ENCODE results near the gene OSBPL2.

OSBPL2 gene

DNA sequence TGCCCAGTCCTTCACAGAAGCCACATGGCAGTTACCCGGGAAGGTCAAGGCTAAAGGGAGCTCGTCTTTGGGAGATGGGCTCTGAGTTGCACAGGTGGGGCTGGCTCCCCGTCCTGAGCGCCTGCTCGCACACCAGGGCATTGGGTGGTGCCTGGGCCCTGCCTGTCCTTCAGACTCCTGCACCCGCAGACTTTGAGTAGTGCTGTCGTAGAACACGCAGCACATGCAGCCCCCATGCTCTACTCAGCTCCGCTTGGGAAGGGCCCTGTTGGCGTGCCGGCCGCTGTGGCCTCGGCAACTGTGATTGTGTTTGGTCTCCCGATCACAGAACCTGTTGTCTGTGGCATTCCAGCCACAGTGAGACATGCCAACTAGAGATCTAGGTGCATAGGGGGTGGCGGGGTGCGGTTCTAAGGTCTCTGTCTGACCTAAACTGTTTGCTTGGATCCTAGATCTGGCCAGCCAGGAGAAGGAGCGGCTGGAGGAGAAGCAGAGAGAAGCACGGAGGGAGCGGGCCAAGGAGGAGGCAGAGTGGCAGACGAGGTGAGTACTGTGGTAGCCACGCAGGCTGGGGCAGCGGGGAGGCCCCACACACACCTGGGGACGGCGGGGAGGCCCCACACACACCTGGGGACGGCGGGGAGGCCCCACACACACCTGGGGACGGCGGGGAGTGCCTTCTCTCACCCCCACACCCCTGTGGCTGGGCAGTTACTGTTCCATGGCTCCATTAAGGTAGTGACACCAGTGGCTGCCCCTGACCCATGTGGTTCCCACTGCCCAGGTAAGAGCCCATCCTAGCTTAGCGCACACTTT is 53.1 kb downstream of the OSBPL2 start:
- WGBS (ENCODE audit: extremely low coverage, insufficient coverage, insufficient read length), result no CpG with 5 or more reads among the region's 29 CpGs

DNA sequence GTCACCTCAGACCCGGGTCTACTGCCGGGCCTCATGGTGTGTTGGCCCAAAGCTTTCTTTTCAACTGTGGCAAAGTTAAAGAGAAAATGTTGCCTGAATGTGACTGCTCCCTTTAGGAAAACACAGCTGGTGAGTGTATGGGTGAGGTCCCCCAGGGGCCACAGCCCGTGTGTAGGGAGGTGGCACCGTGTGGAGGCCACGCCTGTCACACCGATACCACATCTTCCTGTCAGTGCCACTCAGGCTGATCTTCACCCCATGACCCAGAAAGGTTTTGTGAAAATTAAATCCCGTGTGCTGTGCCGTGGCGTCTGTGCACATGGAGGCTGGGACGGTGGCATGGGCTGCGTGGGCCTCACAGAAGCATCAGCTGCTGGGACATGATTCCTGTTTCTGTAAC is 53.8 kb downstream of the OSBPL2 start:
- H3K27ac ChIP-seq (ENCODE audit: low read depth, low read length), result no peak overlapping the region
- DNase-seq, result no peak

More for the DNA sequence above, 53.1 kb downstream of the OSBPL2 start:
- H3K4me2 ChIP-seq (ENCODE audit: low read length), result no peak overlapping the region
- no peak overlapping the region for H4K8ac ChIP-seq (ENCODE audit: low read depth, low read length)
- no peak for DNase-seq
- no peak overlapping the region for H2BK120ac ChIP-seq (ENCODE audit: insufficient read depth, low read length, poor library complexity)
- no peak overlapping the region for H3K4me3 ChIP-seq (ENCODE audit: low read depth, low read length)
- no peak overlapping the region for H4K91ac ChIP-seq (ENCODE audit: low read depth, low read length)
- H3K36me3 ChIP-seq (ENCODE audit: control insufficient read depth in 1 of 2, insufficient read depth in 2 of 2, low read length in 2 of 2), result peaks cover 56 to 57% of the 10 kb centered on the region in 2 experiments
- no peak overlapping the region for H3K27ac ChIP-seq (ENCODE audit: low read depth, low read length)
- no peak overlapping the region for H4K12ac ChIP-seq (ENCODE audit: low read depth, low read length)
- H3K9me3 ChIP-seq (ENCODE audit: insufficient read depth, low read depth, low read length), result peaks cover 4% of the 10 kb centered on the region
- H2AFZ ChIP-seq (ENCODE audit: insufficient read depth, low read length, poor library complexity), result no peak overlapping the region
- H2AK5ac ChIP-seq (ENCODE audit: low read length), result no peak overlapping the region
- no peak overlapping the region for H3K18ac ChIP-seq (ENCODE audit: low read length)
- peaks cover 4% of the 10 kb centered on the region in 2 experiments for H3K4me1 ChIP-seq (ENCODE audit: control insufficient read depth in 1 of 2, insufficient read depth in 2 of 2, low read length in 2 of 2)
- no peak overlapping the region for H2BK5ac ChIP-seq (ENCODE audit: low read depth, low read length, poor library complexity)
- H3K79me1 ChIP-seq (ENCODE audit: low read length), result no peaks in the 10 kb centered on the region
- H2BK12ac ChIP-seq (ENCODE audit: low read length), result no peak overlapping the region
- H3K14ac ChIP-seq (ENCODE audit: low read length), result no peak overlapping the region
- no peak overlapping the region for H3K23ac ChIP-seq (ENCODE audit: low read length)
- H3K9ac ChIP-seq (ENCODE audit: low read length), result no peak overlapping the region
- H3K79me2 ChIP-seq (ENCODE audit: control insufficient read depth, insufficient read depth, low read length, poor library complexity), result no peaks in the 10 kb centered on the region
- H3K27me3 ChIP-seq (ENCODE audit: insufficient read depth, low read length), result no peaks in the 10 kb centered on the region
- H3K4ac ChIP-seq (ENCODE audit: low read depth, low read length), result no peak overlapping the region

DNA sequence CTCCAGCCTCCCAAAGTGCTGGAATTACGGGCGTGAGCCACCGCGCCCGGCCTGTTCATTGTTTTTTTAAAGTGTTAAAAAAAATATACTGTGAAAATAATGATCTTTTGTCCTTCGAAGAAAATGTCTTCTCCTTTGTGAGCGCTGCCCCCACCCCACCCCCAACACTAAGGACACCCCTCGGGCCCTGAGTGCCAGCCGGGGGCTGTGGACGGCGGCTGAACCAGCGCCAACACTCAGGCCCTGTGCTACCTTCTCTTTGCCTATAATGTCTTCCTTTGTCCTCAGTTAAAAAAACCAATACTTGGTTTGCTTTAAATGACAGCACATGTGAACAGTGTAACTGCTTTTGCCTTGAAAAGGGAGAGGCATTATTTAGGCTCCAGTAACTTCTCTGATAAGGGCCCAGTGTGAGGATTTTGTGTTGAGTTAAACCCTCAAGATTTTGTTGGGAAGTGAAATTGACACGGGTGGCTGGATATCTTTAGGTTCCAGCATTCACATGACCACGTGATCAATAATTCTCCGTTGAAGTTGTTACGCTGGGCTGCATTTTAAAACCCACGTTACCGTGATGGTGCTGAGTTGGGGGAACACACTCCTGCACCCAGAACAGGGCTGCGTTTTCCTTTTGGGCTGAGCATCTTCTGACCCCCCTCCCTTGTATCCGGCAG is 54.9 kb downstream of the OSBPL2 start:
- H4K12ac ChIP-seq (ENCODE audit: low read depth, low read length), result no peak overlapping the region
- no peaks in the 10 kb centered on the region for H3K79me2 ChIP-seq (ENCODE audit: control insufficient read depth, insufficient read depth, low read length, poor library complexity)
- H3K27me3 ChIP-seq (ENCODE audit: insufficient read depth, low read length), result no peaks in the 10 kb centered on the region
- no peaks in the 10 kb centered on the region for H3K79me1 ChIP-seq (ENCODE audit: low read length)
- no peak overlapping the region for H3K9ac ChIP-seq (ENCODE audit: low read length)
- no peak overlapping the region for H3K27ac ChIP-seq (ENCODE audit: low read depth, low read length)
- H3K4me3 ChIP-seq (ENCODE audit: low read depth, low read length), result no peak overlapping the region
- no peak overlapping the region for H3K23ac ChIP-seq (ENCODE audit: low read length)
- DNase-seq, result no peak
- no peak overlapping the region for H3K18ac ChIP-seq (ENCODE audit: low read length)
- no peak overlapping the region for H4K8ac ChIP-seq (ENCODE audit: low read depth, low read length)
- no peak overlapping the region for H2AFZ ChIP-seq (ENCODE audit: insufficient read depth, low read length, poor library complexity)
- H2BK12ac ChIP-seq (ENCODE audit: low read length), result no peak overlapping the region
- no peak overlapping the region for H3K4ac ChIP-seq (ENCODE audit: low read depth, low read length)
- no peak overlapping the region for H3K4me2 ChIP-seq (ENCODE audit: low read length)
- H2AK5ac ChIP-seq (ENCODE audit: low read length), result no peak overlapping the region
- H3K36me3 ChIP-seq (ENCODE audit: control insufficient read depth in 1 of 2, insufficient read depth in 2 of 2, low read length in 2 of 2), result peaks cover 49 to 60% of the 10 kb centered on the region in 2 experiments
- H2BK5ac ChIP-seq (ENCODE audit: low read depth, low read length, poor library complexity), result no peak overlapping the region
- H3K4me1 ChIP-seq (ENCODE audit: control insufficient read depth in 1 of 2, insufficient read depth in 2 of 2, low read length in 2 of 2), result peaks cover 6 to 10% of the 10 kb centered on the region in 2 experiments
- H3K9me3 ChIP-seq (ENCODE audit: insufficient read depth, low read depth, low read length), result peaks cover 6% of the 10 kb centered on the region
- H3K14ac ChIP-seq (ENCODE audit: low read length), result no peak overlapping the region
- H4K91ac ChIP-seq (ENCODE audit: low read depth, low read length), result no peak overlapping the region
- no peak overlapping the region for H2BK120ac ChIP-seq (ENCODE audit: insufficient read depth, low read length, poor library complexity)
- no CpG with 5 or more reads among the region's 20 CpGs for WGBS (ENCODE audit: extremely low coverage, insufficient coverage, insufficient read length)

More for the DNA sequence above, 53.8 kb downstream of the OSBPL2 start:
- Histone ChIP-seq H3K4me1 (ENCODE audit: control insufficient read depth in 1 of 2, insufficient read depth in 2 of 2, low read length in 2 of 2) (peaks cover under 1 to 5% of the 10 kb centered on the region in 2 experiments), H3K79me2 (ENCODE audit: control insufficient read depth, insufficient read depth, low read length, poor library complexity) (no peaks in the 10 kb centered on the region), H2BK12ac (ENCODE audit: low read length) (no peak overlapping the region), H2BK5ac (ENCODE audit: low read depth, low read length, poor library complexity) (no peak overlapping the region), H3K4me3 (ENCODE audit: low read depth, low read length) (no peak overlapping the region), H3K9ac (ENCODE audit: low read length) (no peak overlapping the region), H4K91ac (ENCODE audit: low read depth, low read length) (no peak overlapping the region), H3K23ac (ENCODE audit: low read length) (no peak overlapping the region), H2BK120ac (ENCODE audit: insufficient read depth, low read length, poor library complexity) (no peak overlapping the region), H4K8ac (ENCODE audit: low read depth, low read length) (no peak overlapping the region), H3K79me1 (ENCODE audit: low read length) (no peaks in the 10 kb centered on the region), H3K18ac (ENCODE audit: low read length) (no peak overlapping the region), H3K36me3 (ENCODE audit: control insufficient read depth in 1 of 2, insufficient read depth in 2 of 2, low read length in 2 of 2) (peaks cover 51 to 58% of the 10 kb centered on the region in 2 experiments), H3K14ac (ENCODE audit: low read length) (no peak overlapping the region), H3K27me3 (ENCODE audit: insufficient read depth, low read length) (no peaks in the 10 kb centered on the region), H4K12ac (ENCODE audit: low read depth, low read length) (no peak overlapping the region), H2AFZ (ENCODE audit: insufficient read depth, low read length, poor library complexity) (no peak overlapping the region), H3K4me2 (ENCODE audit: low read length) (no peak overlapping the region), H3K9me3 (ENCODE audit: insufficient read depth, low read depth, low read length) (peaks cover 6% of the 10 kb centered on the region), H2AK5ac (ENCODE audit: low read length) (no peak overlapping the region), H3K4ac (ENCODE audit: low read depth, low read length) (no peak overlapping the region)
- WGBS (ENCODE audit: extremely low coverage, insufficient coverage, insufficient read length), result no CpG with 5 or more reads among the region's 11 CpGs

DNA sequence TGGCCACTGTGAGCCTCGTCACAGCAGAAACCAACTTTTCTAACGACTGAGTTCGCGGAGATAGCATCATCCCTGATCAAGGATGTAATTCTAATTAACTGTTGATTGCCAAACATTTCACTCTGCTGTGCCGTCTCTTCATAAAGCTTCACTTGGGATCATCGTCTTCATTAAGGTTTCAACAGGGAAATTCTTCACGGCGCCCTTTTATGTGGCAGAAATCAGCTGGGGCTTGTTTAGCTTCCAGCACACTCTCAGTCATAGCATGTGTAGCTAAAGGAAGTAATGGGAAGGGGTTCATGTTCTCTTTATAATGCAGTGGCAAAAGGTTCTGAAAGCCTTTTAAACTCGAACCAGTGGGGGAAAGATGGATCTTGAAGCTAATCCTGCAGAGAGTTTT is 55.6 kb downstream of the OSBPL2 start:
- Histone ChIP-seq H3K79me2 (ENCODE audit: control insufficient read depth, insufficient read depth, low read length, poor library complexity) (no peaks in the 10 kb centered on the region), H2BK5ac (ENCODE audit: low read depth, low read length, poor library complexity) (no peak overlapping the region), H3K18ac (ENCODE audit: low read length) (no peak overlapping the region), H3K27ac (ENCODE audit: low read depth, low read length) (no peak overlapping the region), H3K36me3 (ENCODE audit: control insufficient read depth in 1 of 2, insufficient read depth in 2 of 2, low read length in 2 of 2) (peaks cover 54 to 56% of the 10 kb centered on the region in 2 experiments), H3K14ac (ENCODE audit: low read length) (no peak overlapping the region), H3K9me3 (ENCODE audit: insufficient read depth, low read depth, low read length) (peaks cover 7% of the 10 kb centered on the region), H3K4me2 (ENCODE audit: low read length) (no peak overlapping the region), H2AK5ac (ENCODE audit: low read length) (no peak overlapping the region), H4K12ac (ENCODE audit: low read depth, low read length) (no peak overlapping the region), H3K4ac (ENCODE audit: low read depth, low read length) (no peak overlapping the region), H4K91ac (ENCODE audit: low read depth, low read length) (no peak overlapping the region), H3K27me3 (ENCODE audit: insufficient read depth, low read length) (no peaks in the 10 kb centered on the region), H3K79me1 (ENCODE audit: low read length) (no peaks in the 10 kb centered on the region), H3K9ac (ENCODE audit: low read length) (no peak overlapping the region), H2AFZ (ENCODE audit: insufficient read depth, low read length, poor library complexity) (no peak overlapping the region), H3K4me3 (ENCODE audit: low read depth, low read length) (no peak overlapping the region), H4K8ac (ENCODE audit: low read depth, low read length) (no peak overlapping the region), H2BK12ac (ENCODE audit: low read length) (no peak overlapping the region), H2BK120ac (ENCODE audit: insufficient read depth, low read length, poor library complexity) (no peak overlapping the region), H3K23ac (ENCODE audit: low read length) (no peak overlapping the region), H3K4me1 (ENCODE audit: control insufficient read depth in 1 of 2, insufficient read depth in 2 of 2, low read length in 2 of 2) (peaks cover 6 to 10% of the 10 kb centered on the region in 2 experiments)
- DNase-seq, result no peak
- WGBS (ENCODE audit: extremely low coverage, insufficient coverage, insufficient read length), result no CpG with 5 or more reads among the region's 9 CpGs

Data from trophoblast cell (in vitro differentiated cells and primary cell).